GM21360 (cell line): ENCODE results near the gene POLD4.

Experiments used
- ATAC-seq: cut with Tn5 transposase; IDR thresholded peaks from one replicate; pipeline ENCODE4 v1.9.1; 2021; ENCODE audit warnings: mild to moderate bottlenecking, moderate library complexity; ENCODE audit not compliant: unreplicated experiment

Gene POLD4

GRCh38 chr11:67317888-67318555 lies 35.3 kb downstream of the POLD4 start:
- ATAC-seq = no peak

- ATAC-seq = peak; percentile 85
These were observed 36.0 kb downstream of the POLD4 start for GRCh38 chr11:67317205-67317887.

- no peak for ATAC-seq
These were observed 36.5 kb downstream of the POLD4 start for GRCh38 chr11:67316882-67317204.

GRCh38 chr11:67315325-67315909 lies 37.9 kb downstream of the POLD4 start:
- no peak for ATAC-seq

GRCh38 chr11:67314218-67314617 lies 39.1 kb downstream of the POLD4 start:
- ATAC-seq = no peak

GRCh38 chr11:67313125-67313890 lies 40.0 kb downstream of the POLD4 start:
- no peak for ATAC-seq

GRCh38 chr11:67312187-67313021 lies 40.9 kb downstream of the POLD4 start:
- no peak for ATAC-seq

GRCh38 chr11:67311556-67312082 lies 41.7 kb downstream of the POLD4 start:
- ATAC-seq = no peak

GRCh38 chr11:67311051-67311555 lies 42.2 kb downstream of the POLD4 start:
- no peak for ATAC-seq

GRCh38 chr11:67310246-67311050 lies 42.9 kb downstream of the POLD4 start:
- no peak for ATAC-seq

GRCh38 chr11:67309661-67310061 lies 43.7 kb downstream of the POLD4 start:
- no peak for ATAC-seq

GRCh38 chr11:67309166-67309565 lies 44.2 kb downstream of the POLD4 start:
- no peak for ATAC-seq

- no peak for ATAC-seq
These were observed 45.1 kb downstream of the POLD4 start for GRCh38 chr11:67308031-67308866.

GRCh38 chr11:67307545-67308001 lies 45.8 kb downstream of the POLD4 start:
- no peak for ATAC-seq

- no peak for ATAC-seq
These were observed 46.4 kb downstream of the POLD4 start for GRCh38 chr11:67306769-67307544.

- no peak for ATAC-seq
These were observed 48.7 kb downstream of the POLD4 start for GRCh38 chr11:67304511-67305113.

- ATAC-seq = no peak
These were observed 49.4 kb downstream of the POLD4 start for GRCh38 chr11:67303835-67304411.
